Measurements from ENCODE around the gene NARS2.
"Not testable (repeated sequence)": the region's sequence is repeated elsewhere in the genome, so short reads cannot be mapped to it uniquely, and the experiment has no call there.

NARS2 gene

DNA sequence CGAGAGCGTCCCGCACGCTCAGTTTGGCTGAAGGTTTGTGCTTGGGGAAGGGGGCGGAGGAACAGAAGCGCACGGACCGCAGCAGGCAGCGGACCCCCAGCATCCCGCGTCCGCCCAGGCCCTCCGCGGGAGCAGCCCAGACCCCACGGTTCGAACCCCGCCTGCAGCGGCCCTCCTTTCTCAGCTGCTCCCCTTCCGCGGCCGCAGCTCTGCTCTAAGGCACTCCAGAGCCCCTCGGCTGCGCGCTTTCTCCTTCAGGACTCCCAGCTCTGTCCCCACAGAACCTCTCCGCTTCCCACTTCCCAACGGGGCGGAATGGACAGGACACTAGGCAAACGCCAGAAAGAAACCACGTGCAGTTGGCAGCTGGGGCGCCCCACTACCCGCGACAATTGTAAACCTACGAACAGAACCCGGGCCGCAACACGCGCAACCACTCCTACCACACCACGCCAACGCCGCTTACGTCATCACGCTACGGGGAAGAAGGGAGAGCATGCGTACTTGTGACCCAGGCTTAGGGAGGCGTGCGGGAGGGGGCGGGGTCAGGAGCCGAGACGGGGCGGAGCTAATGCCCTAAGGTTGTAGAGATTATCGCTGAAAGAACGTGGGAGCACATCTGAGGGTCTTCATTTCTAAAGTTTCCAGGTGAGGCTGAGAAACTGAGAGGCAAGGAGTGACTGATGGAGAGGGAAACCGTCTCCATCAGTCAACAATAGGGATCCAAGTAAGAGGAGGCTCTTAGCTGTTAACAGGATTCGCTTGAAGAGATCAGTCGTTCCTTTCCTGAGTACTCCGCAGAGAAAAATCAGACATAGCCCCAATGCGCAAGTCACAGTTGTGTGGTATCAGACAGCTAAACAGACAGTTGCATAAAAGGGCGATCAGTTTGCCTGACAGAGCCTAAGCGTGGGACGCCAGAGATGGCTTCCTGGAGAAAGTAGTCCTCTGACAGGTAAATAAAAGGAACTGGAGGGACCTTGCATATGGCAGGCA, at the start of gene NARS2:
Gene NARS2, minus strand, starts transcription at position 479 of the 996 bp plus-strand sequence. Its CDS starts 376 bp downstream, at position 103.
- peak; percentile 98 for DNase-seq

DNA sequence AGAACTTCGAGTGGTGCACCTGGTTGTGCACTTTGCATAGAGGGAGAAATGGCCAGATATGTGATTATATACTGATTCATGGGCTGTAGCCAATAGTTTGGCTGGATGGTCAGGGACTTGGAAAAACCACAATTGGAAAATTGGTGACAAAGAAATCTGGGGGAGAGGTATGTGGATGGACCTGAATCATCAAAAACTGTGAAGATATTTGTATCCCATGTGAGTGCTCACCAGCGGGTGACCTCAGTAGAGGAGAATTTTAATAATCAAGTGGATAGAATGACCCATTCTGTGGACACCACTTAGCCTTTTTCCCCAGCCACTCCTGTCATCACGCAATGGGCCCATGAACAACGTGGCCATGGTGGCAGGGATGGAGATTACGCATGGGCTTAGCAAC, 48.0 kb upstream of the NARS2 start:
- no peak for DNase-seq

DNA sequence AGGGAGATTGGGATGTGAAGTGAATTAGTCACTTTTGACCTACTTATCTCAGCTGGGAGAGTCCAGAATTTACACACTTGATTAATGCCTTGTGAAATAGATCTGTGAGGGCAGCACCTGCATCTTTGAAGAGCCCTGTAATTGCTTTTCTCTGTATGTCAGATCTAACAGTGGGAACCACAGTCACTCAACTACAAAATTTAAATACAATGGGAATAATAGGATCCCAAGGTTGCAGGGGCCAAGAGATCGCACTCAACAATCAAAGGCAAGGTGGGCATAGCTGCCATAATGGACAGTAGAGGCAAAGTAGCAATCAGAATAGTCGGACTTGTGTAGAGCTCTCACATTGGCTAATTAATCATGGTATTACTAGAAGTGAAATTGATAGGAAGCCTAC, 45.5 kb upstream of the NARS2 start:
- no peak for DNase-seq

- no peak for DNase-seq
Measured at GRCh38 chr11:78615724-78616123, 41.1 kb upstream of the NARS2 start.

- DNase-seq = no peak
Measured at GRCh38 chr11:78613378-78613813, 38.7 kb upstream of the NARS2 start.

- DNase-seq = no peak
Measured at GRCh38 chr11:78612721-78613377, 38.2 kb upstream of the NARS2 start.

DNA sequence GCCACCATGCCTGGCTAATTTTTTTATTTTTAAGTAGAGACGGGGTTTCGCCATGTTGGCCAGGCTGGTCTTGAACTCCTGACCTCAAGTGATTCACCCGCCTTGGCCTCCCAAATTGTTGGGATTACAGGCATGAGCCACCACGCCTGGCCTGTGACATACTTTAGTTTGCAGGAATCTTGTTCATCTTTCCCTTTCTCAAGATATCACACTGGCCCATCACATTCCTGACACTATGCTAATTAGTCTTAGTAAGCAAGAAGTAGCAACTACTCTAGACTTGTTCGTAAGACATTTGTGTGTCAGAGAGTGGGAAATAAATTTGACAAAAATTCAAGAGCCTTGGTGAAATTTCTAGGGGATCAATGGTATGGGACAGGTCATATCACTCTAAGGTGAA, 34.7 kb upstream of the NARS2 start:
- DNase-seq = not testable (repeated sequence)

DNA sequence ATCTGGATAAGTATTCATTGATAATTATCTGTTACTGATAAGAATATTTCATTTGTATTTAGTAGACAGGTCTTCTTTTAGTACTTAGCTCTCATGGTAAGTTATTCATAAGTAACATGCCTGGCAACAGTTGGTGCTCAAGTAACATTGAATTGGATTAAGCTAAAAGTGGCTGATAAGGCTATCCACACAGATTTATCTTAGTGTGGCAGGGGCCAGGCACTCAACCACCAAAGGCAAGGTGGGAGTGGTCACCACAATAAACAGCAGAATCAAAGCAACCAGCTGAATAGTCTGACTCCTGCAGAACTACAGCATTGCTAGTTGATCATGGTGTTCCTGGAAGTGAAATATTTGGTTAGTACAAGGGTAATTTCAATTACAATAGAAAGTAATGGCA, 33.0 kb upstream of the NARS2 start:
- DNase-seq = no peak

DNA sequence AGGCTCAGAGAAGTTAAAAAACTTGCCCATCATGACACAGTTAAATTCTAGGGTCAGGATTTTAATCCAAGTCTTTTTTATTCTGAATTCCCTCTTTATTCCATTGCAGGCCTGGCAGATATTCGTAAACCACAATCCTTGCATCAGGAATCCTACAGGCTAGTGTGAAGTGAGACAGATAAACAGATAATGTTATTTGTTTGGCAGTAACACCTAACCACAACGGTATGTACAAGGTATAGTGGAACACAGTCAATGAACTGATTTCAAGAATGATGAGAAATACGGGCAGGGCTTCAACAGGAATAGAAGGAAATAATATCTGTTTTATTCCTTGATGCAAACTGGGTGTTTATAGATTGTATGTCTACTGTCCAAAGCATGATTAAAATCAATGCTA, 32.0 kb upstream of the NARS2 start:
- DNase-seq = no peak

DNA sequence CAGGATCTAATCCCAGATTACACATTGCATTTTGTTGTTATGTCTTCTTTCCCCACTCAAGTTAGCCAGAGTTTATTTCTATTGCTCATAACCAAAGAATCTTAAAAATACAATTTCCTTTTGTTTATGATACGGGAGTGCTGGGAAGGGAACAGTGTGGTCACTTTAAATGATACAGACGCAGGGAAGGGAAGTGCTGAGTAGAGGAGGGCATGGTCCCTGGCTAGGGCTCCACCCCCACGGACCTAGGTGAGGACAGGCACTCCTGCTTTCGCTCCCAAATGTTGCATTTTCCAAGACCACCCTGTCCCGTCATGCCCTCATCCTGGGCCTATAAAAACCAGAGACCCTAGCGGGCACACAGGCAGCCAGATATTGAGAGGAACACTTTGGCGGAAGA, 30.6 kb upstream of the NARS2 start:
- DNase-seq = no peak

DNA sequence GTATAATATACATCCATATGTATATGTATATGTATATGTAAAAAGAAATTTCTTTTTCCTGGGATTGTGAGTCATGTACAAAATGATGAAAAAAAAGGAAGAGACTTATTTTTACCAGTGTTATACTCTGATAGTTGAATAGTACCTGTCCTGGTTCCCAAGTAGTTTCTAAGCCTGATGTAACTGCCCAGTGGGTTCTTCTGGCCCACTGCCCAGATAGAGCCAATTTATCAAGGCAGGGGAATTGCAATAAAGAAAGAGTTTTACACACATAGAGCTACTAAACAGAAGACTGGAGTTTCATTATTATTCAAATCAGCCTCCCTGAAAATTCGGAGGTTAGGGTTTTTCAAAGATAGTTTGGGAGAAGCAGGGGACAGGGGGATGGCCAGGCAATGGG, 29.1 kb upstream of the NARS2 start:
- no peak for DNase-seq

- DNase-seq = not testable (repeated sequence)
Measured at GRCh38 chr11:78602771-78603170, 28.1 kb upstream of the NARS2 start.

DNA sequence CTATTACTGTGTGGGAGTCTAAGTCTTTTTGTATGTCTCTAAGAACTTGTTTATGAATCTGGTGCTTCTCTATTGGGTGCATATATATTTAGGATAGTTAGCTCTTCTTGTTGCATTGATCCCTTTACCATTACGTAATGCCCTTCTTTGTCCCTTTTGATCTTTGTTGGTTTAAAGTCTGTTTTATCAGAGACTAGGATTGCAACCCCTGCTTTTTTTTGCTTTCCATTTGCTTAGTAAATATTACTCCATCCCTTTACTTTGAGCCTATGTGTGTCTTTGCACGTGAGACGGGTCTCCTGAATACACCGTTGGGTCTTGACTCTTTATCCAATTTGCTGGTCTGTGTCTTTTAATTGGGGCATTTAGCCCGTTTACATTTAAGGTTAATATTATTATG, 26.4 kb upstream of the NARS2 start:
- not testable (repeated sequence) for DNase-seq

DNA sequence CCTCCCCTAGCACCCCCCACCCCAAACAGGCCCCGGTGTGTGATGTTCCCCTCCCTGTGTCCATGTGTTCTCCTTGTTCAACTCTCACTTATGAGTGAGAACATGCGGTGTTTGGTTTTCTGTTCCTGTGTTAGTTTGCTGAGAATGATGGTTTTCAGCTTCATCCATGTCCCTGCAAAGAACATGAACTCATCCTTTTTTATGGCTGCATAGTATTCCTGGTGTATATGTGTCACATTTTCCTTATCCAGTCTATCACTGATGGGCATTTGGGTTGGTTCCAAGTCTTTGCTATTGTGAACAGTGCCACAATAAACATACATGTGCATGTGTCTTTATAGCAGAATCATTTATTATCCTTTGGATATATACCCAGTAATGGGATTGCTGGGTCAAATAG, 22.9 kb upstream of the NARS2 start:
- DNase-seq = not testable (repeated sequence)

- DNase-seq = no peak
Measured at GRCh38 chr11:78595436-78596130, 20.9 kb upstream of the NARS2 start.

DNA sequence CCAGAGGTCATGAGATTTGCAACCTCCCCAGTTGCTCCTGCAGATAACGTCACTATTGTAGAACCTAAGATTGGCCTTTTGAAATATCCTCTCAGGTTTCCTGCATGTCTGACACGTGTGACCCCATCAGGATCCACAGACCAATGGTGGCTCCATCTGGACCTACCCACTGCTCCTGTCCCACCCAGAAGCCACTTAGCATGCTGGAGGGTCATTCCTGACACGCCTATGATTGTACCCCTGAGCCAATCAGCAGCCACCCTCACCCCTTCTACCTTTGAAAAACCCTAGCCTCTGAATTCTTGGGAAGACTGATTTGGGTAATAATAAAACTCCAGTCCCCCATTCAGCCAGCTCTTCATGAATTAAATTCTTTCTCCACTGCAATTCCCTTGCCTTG, 20.1 kb upstream of the NARS2 start:
- DNase-seq = no peak

GRCh38 chr11:78588517-78588916, 13.9 kb upstream of the NARS2 start:
- DNase-seq = no peak

- no peak for DNase-seq
Measured at GRCh38 chr11:78587446-78587845, 12.8 kb upstream of the NARS2 start.

- peak; percentile 34 for DNase-seq
Measured at GRCh38 chr11:78586452-78587046, 11.9 kb upstream of the NARS2 start.

DNA sequence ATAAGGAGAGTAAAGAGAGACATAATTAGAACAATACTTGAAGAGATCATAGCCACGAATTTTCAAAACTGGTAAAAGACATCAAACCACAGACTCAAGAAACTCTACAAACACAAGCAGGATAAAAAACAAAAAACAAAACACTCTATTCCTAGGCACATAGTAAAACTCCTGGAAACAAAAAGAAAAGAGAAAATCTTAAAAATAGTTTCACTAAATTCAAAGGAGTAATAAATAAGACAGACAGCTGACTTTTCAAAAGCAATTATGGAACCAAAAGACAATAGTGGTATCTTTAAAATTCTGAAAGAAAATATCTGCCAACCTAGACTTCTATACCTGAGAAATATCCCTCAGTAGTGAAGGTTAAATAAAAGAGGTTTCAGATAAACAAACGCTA, 9.2 kb upstream of the NARS2 start:
- DNase-seq = no peak

DNA sequence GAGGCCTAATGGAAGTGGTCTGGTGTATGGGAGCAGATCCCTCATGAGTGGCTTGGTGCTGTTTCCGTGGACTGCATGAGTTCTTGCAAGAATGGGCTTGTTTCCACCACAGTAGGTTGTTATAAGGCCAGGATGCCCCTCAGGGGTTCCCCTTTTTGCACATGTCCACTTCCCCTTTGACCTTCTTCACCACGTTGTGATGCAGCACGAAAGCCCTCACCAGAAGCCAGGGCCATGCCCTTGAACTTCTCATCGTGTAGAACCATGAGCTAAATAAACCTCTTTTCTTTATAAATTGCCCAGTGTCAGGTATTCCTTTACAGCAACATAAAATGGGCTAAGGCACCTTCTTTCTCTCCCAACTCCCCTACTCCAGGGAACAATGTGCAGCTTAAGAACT, 2.8 kb upstream of the NARS2 start:
- no peak for DNase-seq

DNA sequence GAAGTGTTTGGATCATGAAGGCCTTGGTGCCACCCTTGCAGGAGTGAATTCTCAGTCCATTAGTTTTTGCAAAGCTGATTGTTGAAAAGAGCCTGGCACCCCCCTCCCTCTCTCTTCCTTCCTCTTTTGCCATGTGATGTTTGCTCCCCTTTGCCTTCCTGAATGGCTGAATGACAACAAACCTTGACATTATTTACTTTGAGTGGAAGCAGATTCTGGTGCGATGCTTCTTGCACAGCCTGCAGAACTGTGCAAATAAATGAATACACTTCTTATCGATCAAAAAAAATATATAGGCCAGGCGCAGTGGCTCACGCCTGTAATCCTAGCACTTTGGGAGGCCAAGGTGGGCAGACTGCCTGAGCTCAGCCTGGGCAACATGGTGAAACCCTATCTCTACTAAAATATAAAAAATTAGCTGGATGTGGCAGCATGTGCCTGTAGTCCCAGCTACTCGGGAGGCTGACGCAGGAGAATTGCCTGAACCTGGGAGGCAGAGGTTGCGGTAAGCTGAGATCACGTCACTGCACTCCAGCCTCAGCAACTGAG, 2.0 kb upstream of the NARS2 start:
- no peak for DNase-seq

- DNase-seq = no peak
Measured at GRCh38 chr11:78575478-78575877, 814 bp upstream of the NARS2 start.

Data from activated CD4-positive, alpha-beta T cell treated with anti-CD3 and anti-CD28 coated beads, Interleukin-10, Interleukin-2, amounts not matched to agents 100 ng/mL and 50 ng/mL, durations not matched to agents 16 hours and 8 hours (primary cell).